Activated T-helper 17 cell treated with anti-CD3 and anti-CD28 coated beads, Interleukin-2, amount 50 U/mL, for 72 hours (primary cell): ENCODE measurements around the gene RPL26. TPM values are rescaled to one million over a fixed set of nuclear protein-coding genes. Genes with fewer than 3 reads are reported as not detected.
A peak's percentile ranks its signal among the peaks of the same experiment; 100 is the strongest.
"Not testable (repeated sequence)": the region's sequence is repeated elsewhere in the genome, so short reads cannot be mapped to it uniquely, and the experiment has no call there.

ENCODE experiments used
- ATAC-seq: fragments of 150-1000 bp; cut with Tn5 transposase; replicated peaks from 2 replicates; pipeline ENCODE4 v1.10.0; 2021; ENCODE audit warnings: mild to moderate bottlenecking, moderate library complexity
- H3K27ac Mint-ChIP-seq: one replicate; pipeline ENCODE4 v1.8.0; 2022; ENCODE audit warnings: mixed read lengths
- H3K27me3 Mint-ChIP-seq: one replicate; pipeline ENCODE4 v1.8.0; 2022; ENCODE audit warnings: mixed read lengths
- H3K36me3 Mint-ChIP-seq: one replicate; pipeline ENCODE4 v1.8.0; 2022; ENCODE audit warnings: low read depth, mild to moderate bottlenecking, mixed read lengths
- H3K4me1 Mint-ChIP-seq: one replicate; pipeline ENCODE4 v1.8.0; 2022; ENCODE audit warnings: mixed read lengths
- H3K4me3 Mint-ChIP-seq: one replicate; pipeline ENCODE4 v1.8.0; 2022; ENCODE audit warnings: mild to moderate bottlenecking, mixed read lengths
- H3K9me3 Mint-ChIP-seq: one replicate; pipeline ENCODE4 v1.8.0; 2022; ENCODE audit warnings: mixed read lengths
- total RNA-seq, 2 donors: library from RNA; stranded (reverse); gene quantifications; one replicate each; pipeline ENCODE4 v1.2.3, GENCODE V29; 2022

RPL26 gene
- total RNA-seq, 2 donors from 2014 or later: 2,606 to 3,397 TPM

DNA sequence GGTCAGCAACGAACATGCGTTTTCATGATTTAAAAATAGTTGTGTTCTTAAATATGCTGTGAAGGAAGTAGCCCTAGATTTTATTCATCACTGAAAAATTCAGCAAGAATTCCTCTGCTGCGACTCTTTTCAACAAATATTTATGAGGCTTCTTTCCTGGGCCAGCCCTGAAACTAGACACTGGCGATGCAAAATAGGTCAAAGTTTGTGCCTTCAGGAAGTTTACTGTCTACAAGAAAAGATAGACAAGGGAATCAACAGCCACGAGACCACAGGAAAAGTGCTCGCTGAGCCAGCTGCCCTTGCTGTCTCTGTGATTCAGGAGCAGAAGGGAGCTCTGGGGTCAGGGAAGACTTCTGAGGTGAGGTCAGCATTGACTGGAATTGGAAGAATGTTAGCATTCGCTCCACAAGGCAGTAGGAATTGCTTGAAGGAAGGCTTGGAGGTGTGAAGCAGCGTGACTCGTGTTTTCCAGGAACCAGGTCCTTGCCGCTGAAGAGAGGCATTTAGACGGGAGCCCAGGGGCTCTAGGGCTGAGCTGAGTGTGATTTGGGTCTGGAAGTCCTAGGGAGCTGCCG, 1.9 kb upstream of the RPL26 start:
- ATAC-seq: no peak
- Mint-ChIP-seq H3K27me3 (no peaks in the 10 kb centered on the region), H3K4me3 (peak overlapping the region; percentile 100), H3K9me3 (no peaks in the 10 kb centered on the region), H3K36me3 (peaks cover 35% of the 10 kb centered on the region), H3K27ac (peak overlapping the region; percentile 68), H3K4me1 (peaks cover 17% of the 10 kb centered on the region)

- Mint-ChIP-seq H3K27me3 (no peaks in the 10 kb centered on the region), H3K4me1 (peaks cover 28% of the 10 kb centered on the region), H3K4me3 (peak overlapping the region; percentile 100), H3K36me3 (peaks cover 56% of the 10 kb centered on the region), H3K27ac (peak overlapping the region; percentile 100), H3K9me3 (no peaks in the 10 kb centered on the region)
- ATAC-seq: peak; percentile 1
Observed at GRCh38 chr17:8382880-8383142, 182 bp downstream of the RPL26 start.

GRCh38 chr17:8382052-8382879, 727 bp downstream of the RPL26 start:
- H3K27ac Mint-ChIP-seq: peak overlapping the region; percentile 100
- H3K4me1 Mint-ChIP-seq: peaks cover 33% of the 10 kb centered on the region
- no peak for ATAC-seq
- no peaks in the 10 kb centered on the region for H3K27me3 Mint-ChIP-seq
- peak overlapping the region; percentile 100 for H3K4me3 Mint-ChIP-seq
- peaks cover 61% of the 10 kb centered on the region for H3K36me3 Mint-ChIP-seq
- H3K9me3 Mint-ChIP-seq: no peaks in the 10 kb centered on the region

DNA sequence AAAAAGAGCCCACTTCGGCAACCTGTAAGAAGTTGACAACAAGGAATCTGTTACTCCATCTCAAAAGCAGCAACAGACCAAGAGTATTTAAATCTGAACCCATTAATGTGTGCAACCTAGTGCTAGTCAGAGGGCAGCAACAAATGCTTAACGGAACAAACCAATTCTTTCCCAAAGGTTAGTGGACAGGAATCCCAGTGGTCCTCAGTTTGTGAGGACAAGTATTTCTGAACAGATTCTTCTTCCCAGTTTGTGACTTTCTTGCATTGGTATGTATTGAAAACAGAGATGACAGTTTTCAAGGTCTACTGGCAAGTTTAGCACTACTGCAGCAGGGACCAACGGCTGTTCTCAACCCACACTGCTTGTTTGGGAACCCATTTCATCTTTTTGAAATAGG, 2.9 kb downstream of the RPL26 start:
- Mint-ChIP-seq H3K27me3 (no peaks in the 10 kb centered on the region), H3K4me3 (peak overlapping the region; percentile 100), H3K4me1 (peaks cover 31% of the 10 kb centered on the region), H3K36me3 (peaks cover 83% of the 10 kb centered on the region), H3K27ac (peak overlapping the region; percentile 50), H3K9me3 (no peaks in the 10 kb centered on the region)
- ATAC-seq: no peak

- not testable (repeated sequence) for H3K9me3 Mint-ChIP-seq, H3K27me3 Mint-ChIP-seq, ATAC-seq
- Mint-ChIP-seq H3K4me1 (peaks cover 27% of the 10 kb centered on the region), H3K36me3 (peaks cover 85% of the 10 kb centered on the region), H3K4me3 (peak overlapping the region; percentile 100), H3K27ac (peak overlapping the region; percentile 38)
Observed at GRCh38 chr17:8378117-8378516, 4.9 kb downstream of the RPL26 start.

DNA sequence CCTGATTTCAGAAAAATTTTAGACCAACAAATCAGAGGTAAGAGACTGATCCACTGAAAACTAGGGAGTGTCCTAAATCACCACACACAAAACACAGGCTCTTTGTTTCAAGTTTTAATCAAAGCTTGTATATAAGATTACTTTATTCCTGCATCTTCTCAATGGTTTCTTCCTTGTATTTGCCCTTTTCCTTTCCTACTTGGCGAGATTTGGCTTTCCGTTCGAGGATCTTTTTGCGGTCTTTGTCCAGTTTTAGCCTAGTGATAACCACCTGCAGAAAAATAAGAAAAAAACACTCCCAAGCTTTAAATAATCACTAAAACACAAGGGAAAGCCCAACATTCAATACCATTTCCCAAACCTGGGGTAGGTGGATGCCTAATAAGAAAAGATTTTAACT, 5.6 kb downstream of the RPL26 start:
- Mint-ChIP-seq H3K4me1 (peaks cover 27% of the 10 kb centered on the region), H3K36me3 (peaks cover 78% of the 10 kb centered on the region), H3K27ac (peak overlapping the region; percentile 38), H3K9me3 (no peaks in the 10 kb centered on the region), H3K4me3 (peak overlapping the region; percentile 100), H3K27me3 (no peaks in the 10 kb centered on the region)
- ATAC-seq: no peak

DNA sequence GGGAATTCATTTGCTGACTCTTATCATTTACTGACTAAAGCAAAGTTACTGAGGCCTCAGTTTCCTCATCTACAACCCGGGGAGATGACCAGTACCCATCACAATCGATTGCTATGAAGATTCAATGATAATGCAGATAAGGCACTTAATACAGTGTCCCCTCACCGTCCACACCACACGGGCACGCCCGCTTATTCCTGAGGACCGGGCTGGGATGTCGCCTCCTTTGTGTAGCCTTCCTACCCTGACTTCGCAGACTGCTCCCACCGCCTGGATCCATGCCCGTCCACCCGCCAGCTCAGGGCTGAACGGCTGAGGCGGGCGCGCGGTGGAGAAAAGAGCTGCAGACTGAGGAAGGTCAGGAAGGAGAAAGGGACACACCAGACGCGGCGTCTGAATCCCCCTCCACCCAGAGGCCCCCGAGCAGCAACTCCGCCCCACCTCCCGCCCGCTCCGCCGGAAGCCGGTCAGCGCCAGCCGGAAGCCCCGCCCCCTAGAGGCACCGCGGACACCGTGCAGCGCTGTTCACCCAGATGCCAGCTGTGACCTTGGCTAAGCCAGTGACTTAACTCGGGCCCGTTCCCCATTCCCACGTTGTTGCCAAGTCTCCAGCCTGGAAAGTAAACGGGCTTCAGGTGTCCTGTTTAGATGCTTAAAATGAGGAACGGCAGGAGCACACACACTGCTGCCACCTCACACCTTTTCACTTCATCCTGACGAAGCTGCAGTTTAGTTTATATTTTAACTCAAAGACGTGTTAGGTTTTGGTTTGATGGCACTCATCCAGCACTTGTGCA, 6.5 kb downstream of the RPL26 start, which contains the start of gene KRABD2:
Gene KRABD2 (minus strand): TSS at position 434 of the 797 bp plus-strand sequence.
- peaks cover 27% of the 10 kb centered on the region for H3K4me1 Mint-ChIP-seq
- H3K4me3 Mint-ChIP-seq: peak within 1 kb of the TSS; percentile 100
- ATAC-seq: peak; percentile 100
- H3K36me3 Mint-ChIP-seq: peaks cover 68% of the 10 kb centered on the region
- no peaks in the 10 kb centered on the region for H3K27me3 Mint-ChIP-seq
- H3K27ac Mint-ChIP-seq: peak within 1 kb of the TSS; percentile 82
- no peaks in the 10 kb centered on the region for H3K9me3 Mint-ChIP-seq

- no peaks in the 10 kb centered on the region for H3K27me3 Mint-ChIP-seq
- H3K9me3 Mint-ChIP-seq: no peaks in the 10 kb centered on the region
- H3K4me1 Mint-ChIP-seq: peaks cover 22% of the 10 kb centered on the region
- H3K36me3 Mint-ChIP-seq: peaks cover 62% of the 10 kb centered on the region
- ATAC-seq: no peak
- peak overlapping the region; percentile 82 for H3K27ac Mint-ChIP-seq
- peak overlapping the region; percentile 100 for H3K4me3 Mint-ChIP-seq
Observed at GRCh38 chr17:8375738-8376259, 7.2 kb downstream of the RPL26 start.

GRCh38 chr17:8373856-8374255, 9.1 kb downstream of the RPL26 start:
- Mint-ChIP-seq H3K36me3 (peaks cover 59% of the 10 kb centered on the region), H3K4me1 (peaks cover 11% of the 10 kb centered on the region)
- H3K9me3 Mint-ChIP-seq, H3K27me3 Mint-ChIP-seq, ATAC-seq, H3K4me3 Mint-ChIP-seq, H3K27ac Mint-ChIP-seq: not testable (repeated sequence)

DNA sequence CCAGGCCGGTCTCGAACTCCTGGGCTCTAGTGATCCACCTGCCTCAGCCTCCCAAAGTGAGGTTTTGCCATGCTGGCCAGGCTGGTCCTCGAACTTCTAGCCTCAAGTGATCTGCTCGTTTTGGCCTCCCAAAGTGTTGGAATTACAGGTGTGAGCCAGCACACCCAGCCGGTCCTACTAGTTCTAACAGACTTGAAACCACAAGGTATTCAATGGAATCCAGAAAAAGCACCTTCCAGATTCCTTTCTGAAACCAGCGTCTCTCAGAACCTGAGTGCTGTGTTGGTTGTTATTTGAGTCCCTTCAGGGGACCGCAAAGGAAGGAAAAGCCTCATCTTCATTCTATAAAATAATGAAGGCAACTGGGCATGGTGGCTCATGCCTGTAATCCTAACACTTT, 10.6 kb downstream of the RPL26 start:
- H3K4me3 Mint-ChIP-seq: no peak overlapping the region
- ATAC-seq: no peak

GRCh38 chr17:8371786-8372185, 11.2 kb downstream of the RPL26 start:
- Mint-ChIP-seq H3K4me1 (no peaks in the 10 kb centered on the region), H3K27ac (no peak overlapping the region), H3K9me3 (no peaks in the 10 kb centered on the region), H3K4me3 (no peak overlapping the region), H3K36me3 (peaks cover 46% of the 10 kb centered on the region), H3K27me3 (no peaks in the 10 kb centered on the region)
- ATAC-seq: no peak

More for the DNA sequence above, 10.6 kb downstream of the RPL26 start:
- H3K27ac Mint-ChIP-seq: peak overlapping the region; percentile 22
- peaks cover 52% of the 10 kb centered on the region for H3K36me3 Mint-ChIP-seq
- H3K27me3 Mint-ChIP-seq: no peaks in the 10 kb centered on the region
- H3K4me1 Mint-ChIP-seq: peaks cover 4% of the 10 kb centered on the region
- no peaks in the 10 kb centered on the region for H3K9me3 Mint-ChIP-seq

DNA sequence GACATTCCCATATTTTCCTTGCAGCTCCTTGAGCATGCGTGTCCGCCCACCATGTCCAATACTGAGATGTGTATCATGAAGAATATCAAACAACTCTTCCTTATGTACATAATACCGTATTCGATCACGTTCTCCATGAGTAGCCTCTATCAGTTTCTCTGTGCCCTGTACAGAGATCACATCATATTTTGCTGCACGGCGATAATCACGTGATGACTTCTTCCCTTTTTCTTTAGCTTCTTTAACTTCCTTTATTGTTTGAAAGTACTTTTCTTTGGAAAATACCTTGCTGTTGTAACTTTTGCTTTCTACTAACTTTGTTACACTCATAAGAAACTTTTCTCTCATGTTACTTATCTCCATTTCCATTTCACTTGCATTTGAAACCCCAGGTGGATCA, 13.0 kb downstream of the RPL26 start:
- no peak for ATAC-seq
- H3K36me3 Mint-ChIP-seq: peaks cover 30% of the 10 kb centered on the region
- H3K27me3 Mint-ChIP-seq: no peaks in the 10 kb centered on the region
- no peak overlapping the region for H3K4me3 Mint-ChIP-seq
- no peaks in the 10 kb centered on the region for H3K4me1 Mint-ChIP-seq
- H3K27ac Mint-ChIP-seq: peak overlapping the region; percentile 73
- no peaks in the 10 kb centered on the region for H3K9me3 Mint-ChIP-seq

DNA sequence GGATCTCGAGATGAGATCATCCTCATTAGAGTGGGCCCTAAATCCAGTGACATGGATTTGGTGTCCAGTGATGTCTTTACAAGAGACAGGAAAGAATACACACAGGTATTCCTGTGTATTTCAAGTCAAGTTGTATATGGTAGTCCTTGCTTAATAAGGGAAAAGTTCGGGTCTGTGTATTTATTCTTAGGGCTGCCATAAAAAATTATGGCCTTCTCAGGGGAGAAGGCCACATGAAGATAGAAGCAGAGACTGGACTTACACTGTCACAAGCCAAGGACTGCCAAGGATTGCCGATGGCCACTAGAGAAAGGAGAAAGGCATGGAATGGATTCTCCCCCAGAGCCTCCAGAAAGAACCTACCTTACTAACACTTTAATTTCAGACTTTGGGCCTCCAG, 14.8 kb downstream of the RPL26 start:
- H3K9me3 Mint-ChIP-seq: no peaks in the 10 kb centered on the region
- H3K27ac Mint-ChIP-seq: no peak overlapping the region

GRCh38 chr17:8366231-8366630, 16.8 kb downstream of the RPL26 start:
- H3K36me3 Mint-ChIP-seq: peaks cover 25% of the 10 kb centered on the region
- H3K4me3 Mint-ChIP-seq: no peak overlapping the region
- ATAC-seq: no peak
- H3K4me1 Mint-ChIP-seq: peaks cover under 1% of the 10 kb centered on the region
- no peaks in the 10 kb centered on the region for H3K9me3 Mint-ChIP-seq
- no peak overlapping the region for H3K27ac Mint-ChIP-seq
- H3K27me3 Mint-ChIP-seq: no peaks in the 10 kb centered on the region

More for the DNA sequence above, 14.8 kb downstream of the RPL26 start:
- ATAC-seq: no peak
- H3K27me3 Mint-ChIP-seq: no peaks in the 10 kb centered on the region
- H3K4me1 Mint-ChIP-seq: no peaks in the 10 kb centered on the region
- no peak overlapping the region for H3K4me3 Mint-ChIP-seq
- H3K36me3 Mint-ChIP-seq: peaks cover 25% of the 10 kb centered on the region
